Ovary (tissue), 3 donors: ENCODE results near the gene MOV10.

Source experiments
- POLR2A ChIP-seq: fragments of 450-650 bp; IDR thresholded peaks from one replicate; pipeline ENCODE4 v1.6.1; 2017; ENCODE audit warnings: antibody characterized with exemption, mild to moderate bottlenecking, moderate library complexity
- TF ChIP-seq, protein P1 (sequence below), 3 donors: fragments of 450-650 bp in 2 of 3; fragments of 200-600 bp in 1 of 3; IDR thresholded peaks; one replicate each; pipeline versions ENCODE4 v1.5.1 to v1.8.0; 2016 to 2022; ENCODE audit warnings: antibody characterized with exemption in 3 of 3, mild to moderate bottlenecking in 1 of 3
- donor health status: DM: no; HTN: no; CAD: no.

- TF ChIP-seq, protein P1, sequence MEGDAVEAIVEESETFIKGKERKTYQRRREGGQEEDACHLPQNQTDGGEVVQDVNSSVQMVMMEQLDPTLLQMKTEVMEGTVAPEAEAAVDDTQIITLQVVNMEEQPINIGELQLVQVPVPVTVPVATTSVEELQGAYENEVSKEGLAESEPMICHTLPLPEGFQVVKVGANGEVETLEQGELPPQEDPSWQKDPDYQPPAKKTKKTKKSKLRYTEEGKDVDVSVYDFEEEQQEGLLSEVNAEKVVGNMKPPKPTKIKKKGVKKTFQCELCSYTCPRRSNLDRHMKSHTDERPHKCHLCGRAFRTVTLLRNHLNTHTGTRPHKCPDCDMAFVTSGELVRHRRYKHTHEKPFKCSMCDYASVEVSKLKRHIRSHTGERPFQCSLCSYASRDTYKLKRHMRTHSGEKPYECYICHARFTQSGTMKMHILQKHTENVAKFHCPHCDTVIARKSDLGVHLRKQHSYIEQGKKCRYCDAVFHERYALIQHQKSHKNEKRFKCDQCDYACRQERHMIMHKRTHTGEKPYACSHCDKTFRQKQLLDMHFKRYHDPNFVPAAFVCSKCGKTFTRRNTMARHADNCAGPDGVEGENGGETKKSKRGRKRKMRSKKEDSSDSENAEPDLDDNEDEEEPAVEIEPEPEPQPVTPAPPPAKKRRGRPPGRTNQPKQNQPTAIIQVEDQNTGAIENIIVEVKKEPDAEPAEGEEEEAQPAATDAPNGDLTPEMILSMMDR (IDR thresholded peaks at IDR 0.05): no peak
- no peak for TF ChIP-seq POLR2A
These were observed 24.2 kb downstream of the MOV10 start for GRCh38 chr1:112698366-112699310.
